ENCODE results near the gene USP32.

- TF ChIP-seq, protein P1, sequence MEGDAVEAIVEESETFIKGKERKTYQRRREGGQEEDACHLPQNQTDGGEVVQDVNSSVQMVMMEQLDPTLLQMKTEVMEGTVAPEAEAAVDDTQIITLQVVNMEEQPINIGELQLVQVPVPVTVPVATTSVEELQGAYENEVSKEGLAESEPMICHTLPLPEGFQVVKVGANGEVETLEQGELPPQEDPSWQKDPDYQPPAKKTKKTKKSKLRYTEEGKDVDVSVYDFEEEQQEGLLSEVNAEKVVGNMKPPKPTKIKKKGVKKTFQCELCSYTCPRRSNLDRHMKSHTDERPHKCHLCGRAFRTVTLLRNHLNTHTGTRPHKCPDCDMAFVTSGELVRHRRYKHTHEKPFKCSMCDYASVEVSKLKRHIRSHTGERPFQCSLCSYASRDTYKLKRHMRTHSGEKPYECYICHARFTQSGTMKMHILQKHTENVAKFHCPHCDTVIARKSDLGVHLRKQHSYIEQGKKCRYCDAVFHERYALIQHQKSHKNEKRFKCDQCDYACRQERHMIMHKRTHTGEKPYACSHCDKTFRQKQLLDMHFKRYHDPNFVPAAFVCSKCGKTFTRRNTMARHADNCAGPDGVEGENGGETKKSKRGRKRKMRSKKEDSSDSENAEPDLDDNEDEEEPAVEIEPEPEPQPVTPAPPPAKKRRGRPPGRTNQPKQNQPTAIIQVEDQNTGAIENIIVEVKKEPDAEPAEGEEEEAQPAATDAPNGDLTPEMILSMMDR (IDR thresholded peaks at IDR 0.05) = no peak
- TF ChIP-seq EZH2 (IDR thresholded peaks at IDR 0.05; ENCODE audit: borderline replicate concordance, insufficient read depth, low read depth, low read length, poor library complexity, severe bottlenecking) = no peak
Observed at GRCh38 chr17:60358606-60359225, 33.2 kb downstream of the USP32 start.

All from B cell (primary cell).